Spleen (tissue), 11 donors: Measurements from ENCODE around the gene SBF1. TPM values are rescaled to one million over a fixed set of nuclear protein-coding genes. Genes with fewer than 3 reads are reported as not detected.

Experiments
- DNase-seq: peaks from one replicate; pipeline ENCODE4 v3.0.0-alpha.2; 2020
- H3K27ac ChIP-seq, 8 donors: fragments of 200-600 bp; sonication (generic) in 7 of 8; 1 replicate in 4 of 8; 2 replicates in 4 of 8; pipeline versions ENCODE4 v1.5.0 to v1.8.0; 2016 to 2021; ENCODE audit warnings: inconsistent platforms in 4 of 8, mild to moderate bottlenecking in 4 of 8, moderate library complexity in 1 of 8
- H3K27me3 ChIP-seq, 7 donors: fragments of 200-600 bp; sonication (generic) in 6 of 7; replicated peaks in 1 of 7; 1 replicate in 4 of 7; 2 replicates in 3 of 7; pipeline versions ENCODE4 v1.5.0 to v1.8.0; 2016 to 2021; ENCODE audit warnings: inconsistent platforms in 3 of 7, mild to moderate bottlenecking in 1 of 7
- H3K36me3 ChIP-seq, 6 donors: fragments of 200-600 bp; sonication (generic) in 5 of 6; 1 replicate in 4 of 6; 2 replicates in 2 of 6; pipeline versions ENCODE4 v1.5.0 to v1.8.0; 2016 to 2021; ENCODE audit warnings: inconsistent platforms in 2 of 6
- H3K4me1 ChIP-seq, 6 donors: fragments of 200-600 bp; sonication (generic) in 5 of 6; 1 replicate in 3 of 6; 2 replicates in 3 of 6; pipeline versions ENCODE4 v1.5.0 to v1.8.0; 2016 to 2021; ENCODE audit warnings: inconsistent platforms in 3 of 6
- H3K4me3 ChIP-seq, 8 donors: fragments of 200-600 bp; sonication (generic) in 7 of 8; 1 replicate in 4 of 8; 2 replicates in 4 of 8; pipeline versions ENCODE4 v1.5.0 to v1.8.0; 2016 to 2021; ENCODE audit warnings: inconsistent platforms in 4 of 8, mild to moderate bottlenecking in 4 of 8, moderate library complexity in 2 of 8
- H3K9me3 ChIP-seq, 8 donors: fragments of 200-600 bp; sonication (generic) in 7 of 8; 1 replicate in 4 of 8; 2 replicates in 4 of 8; pipeline versions ENCODE4 v1.5.0 to v1.8.0; 2016 to 2021; ENCODE audit warnings: inconsistent platforms in 4 of 8
- CTCF ChIP-seq, 11 experiments: fragments of 200-600 bp in 7 of 11; fragments of 450-650 bp in 4 of 11; sonication (generic) in 4 of 11; IDR thresholded peaks in 8 of 11; conservative IDR thresholded peaks in 3 of 11; 1 replicate in 7 of 11; 2 replicates in 4 of 11; pipeline versions ENCODE4 v1.4.0 to v1.8.0; 2016 to 2021; ENCODE audit warnings: antibody characterized with exemption in 11 of 11, inconsistent platforms in 4 of 11, mild to moderate bottlenecking in 1 of 11
- POLR2A ChIP-seq, 3 donors: fragments of 450-650 bp; IDR thresholded peaks; one replicate each; pipeline ENCODE4 v1.5.1; 2017; ENCODE audit warnings: antibody characterized with exemption in 3 of 3, mild to moderate bottlenecking in 1 of 3
- POLR2AphosphoS5 ChIP-seq, 3 donors: sonication (generic); formaldehyde crosslinking; IDR thresholded peaks; one replicate each; pipeline ENCODE4 v1.5.1; 2017; ENCODE audit warnings: antibody characterized with exemption in 3 of 3
- WGBS, 5 donors: extraction: QIAGEN DNeasy Blood & Tissue Kit in 3 of 5; methylation state at CpG; one replicate each; pipeline versions ENCODE4 v1.1.5 to v1.1.7; 2013 to 2018; 5-methylcytosine and 5-hydroxymethylcytosine counted together
- intact Hi-C: fragments of 100-400 bp; cut with DNase I; formaldehyde crosslinking; loops from one replicate; pipeline ENCODE4 v1.15.0; 2023; ENCODE audit warnings: low total_unique reads
- polyA plus RNA-seq, 3 donors: library from polyadenylated mRNA; stranded (reverse); fragments of 200-250 nt; gene quantifications; one replicate each; pipeline ENCODE4 v1.2.1, GENCODE V29; 2013
- total RNA-seq, 7 donors: library from RNA; depleted of rRNA in 3 of 7; stranded (reverse); fragments of >200 nt in 3 of 7; fragmentation: NEBNext Ultra II Directional in 4 of 7; extraction: Animal tissue kit (Norgen Biotek cat#: 25700) in 4 of 7; gene quantifications; one replicate each; pipeline versions ENCODE4 v1.1.0 to v1.2.1, GENCODE V29; 2016 to 2021
- donor health status: healthy with polysubstance abuse.
- donor health status: DM: no; HTN: no; CAD: no; lungs with moderate emphysema.
- donor health status: DM: no; HTN: no; CAD: no.
- donor health status: Bipolar disorder and iron deficiency.
- donor health status: healthy.
- donor health status: DM: no; HTN: no; CAD: no.
- donor health status: DM: yes; HTN: yes; CAD: no.

SBF1 gene
- total and polyA plus RNA-seq, 10 donors: 35.7 to 96.9 (median 75.3) TPM

DNA sequence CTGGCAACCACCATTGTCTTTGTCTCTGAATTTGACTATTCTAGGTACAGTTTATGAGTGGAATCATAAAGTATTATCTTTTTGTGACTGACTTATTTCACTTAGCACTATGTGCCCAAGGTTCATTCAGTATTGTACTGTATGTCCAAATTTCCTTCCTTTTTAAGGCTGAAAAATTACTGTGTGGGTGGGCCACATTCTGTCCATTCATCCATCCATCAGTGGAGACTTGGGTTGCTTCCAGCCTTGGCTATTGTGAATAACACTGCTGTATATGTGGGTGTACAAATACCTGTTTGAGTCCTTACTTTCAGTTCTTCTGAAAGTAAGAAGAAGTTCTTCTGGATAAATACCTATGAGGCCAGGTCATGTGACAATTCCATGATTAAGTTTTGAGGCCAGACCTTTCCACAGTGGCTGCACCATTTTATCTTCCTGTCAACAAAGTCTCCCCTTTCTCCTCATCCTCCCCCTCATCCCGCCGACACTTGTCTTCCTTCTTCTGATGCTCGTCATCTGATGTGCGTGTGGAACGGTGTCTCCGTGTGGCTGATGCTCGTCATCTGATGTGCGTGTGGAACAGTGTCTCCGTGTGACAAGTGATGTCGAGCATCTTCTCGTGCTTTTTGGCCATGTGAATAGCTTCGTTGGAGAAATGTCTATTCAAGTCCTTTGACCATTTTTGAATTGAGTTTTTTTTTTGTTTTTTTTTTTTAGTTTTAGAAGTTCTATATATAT is 49.5 kb downstream of the SBF1 start:
- no peaks in the 10 kb centered on the region for H3K9me3 ChIP-seq
- no peak overlapping the region for H3K27ac ChIP-seq
- no peak overlapping the region for H3K4me3 ChIP-seq
- no peak for TF ChIP-seq POLR2A (IDR thresholded peaks at IDR 0.05)
- TF ChIP-seq CTCF (IDR thresholded peaks at IDR 0.05 in 8 of 11, conservative IDR thresholded peaks at IDR 0.05 in 3 of 11): no peak
- TF ChIP-seq POLR2AphosphoS5 (IDR thresholded peaks at IDR 0.05): no peak
- no peak for DNase-seq
- peaks cover 0 to 100% (median 85%) of the 10 kb centered on the region in 6 donors for H3K36me3 ChIP-seq
- no peaks in the 10 kb centered on the region for H3K27me3 ChIP-seq
- WGBS, 5 donors: 95 to 97% (median 96%) methylated on average over 12 of the region's 12 CpGs
- intact Hi-C loops: no loop called here
- no peaks in the 10 kb centered on the region for H3K4me1 ChIP-seq

- Histone ChIP-seq H3K27me3 (no peaks in the 10 kb centered on the region), H3K4me1 (no peaks in the 10 kb centered on the region), H3K9me3 (no peaks in the 10 kb centered on the region), H3K36me3 (peaks cover 0 to 100% (median 87%) of the 10 kb centered on the region in 6 donors), H3K4me3 (no peak overlapping the region), H3K27ac (no peak overlapping the region)
- intact Hi-C loops: no loop called here
- TF ChIP-seq CTCF (IDR thresholded peaks at IDR 0.05 in 8 of 11, conservative IDR thresholded peaks at IDR 0.05 in 3 of 11) (no peak), POLR2AphosphoS5 (IDR thresholded peaks at IDR 0.05) (peak in 1 of 3 donors; percentile 12), POLR2A (IDR thresholded peaks at IDR 0.05) (no peak)
- 93 to 99% (median 98%) methylated on average over 7 to 14 of the region's 14 CpGs for WGBS, 5 donors
- no peak for DNase-seq
Observed at GRCh38 chr22:50423956-50424355, 50.9 kb downstream of the SBF1 start.

- Histone ChIP-seq H3K27ac (no peak overlapping the region), H3K4me1 (no peaks in the 10 kb centered on the region), H3K27me3 (no peaks in the 10 kb centered on the region), H3K36me3 (peaks cover 0 to 100% (median 87%) of the 10 kb centered on the region in 6 donors), H3K4me3 (no peak overlapping the region), H3K9me3 (no peaks in the 10 kb centered on the region)
- peak in 1 of 3 donors; percentile 18 for TF ChIP-seq POLR2AphosphoS5 (IDR thresholded peaks at IDR 0.05)
- TF ChIP-seq CTCF (IDR thresholded peaks at IDR 0.05 in 8 of 11, conservative IDR thresholded peaks at IDR 0.05 in 3 of 11): no peak
- intact Hi-C loops: no loop called here
- no peak for DNase-seq
- WGBS, 5 donors: 94 to 97% (median 97%) methylated on average over 16 to 21 of the region's 21 CpGs
Observed at GRCh38 chr22:50422961-50423815, 51.6 kb downstream of the SBF1 start.

GRCh38 chr22:50422046-50422445 is 52.8 kb downstream of the SBF1 start:
- no peak overlapping the region for H3K4me3 ChIP-seq
- no peak overlapping the region for H3K27ac ChIP-seq
- WGBS, 5 donors: 94 to 97% (median 96%) methylated on average over 11 to 14 of the region's 14 CpGs
- peaks cover 0 to 100% (median 88%) of the 10 kb centered on the region in 6 donors for H3K36me3 ChIP-seq
- H3K27me3 ChIP-seq: no peaks in the 10 kb centered on the region
- intact Hi-C loops: no loop called here
- H3K9me3 ChIP-seq: no peaks in the 10 kb centered on the region
- H3K4me1 ChIP-seq: no peaks in the 10 kb centered on the region
- DNase-seq: no peak
- TF ChIP-seq CTCF (IDR thresholded peaks at IDR 0.05 in 8 of 11, conservative IDR thresholded peaks at IDR 0.05 in 3 of 11) (no peak), POLR2AphosphoS5 (IDR thresholded peaks at IDR 0.05) (peak in 1 of 3 donors; percentile 14), POLR2A (IDR thresholded peaks at IDR 0.05) (no peak)
